ENCODE data around the gene CMTM1. TPM values are rescaled to one million over a fixed set of nuclear protein-coding genes. Genes with fewer than 3 reads are reported as not detected.
A peak's percentile ranks its signal among the peaks of the same experiment; 100 is the strongest.
"Not testable (repeated sequence)": the region's sequence is repeated elsewhere in the genome, so short reads cannot be mapped to it uniquely, and the experiment has no call there.

Gene CMTM1
- total RNA-seq, 2 experiments from 2014 or later, result 10.6 to 13.5 TPM

- H3K27ac Mint-ChIP-seq, result peak overlapping the region; percentile 82
- H3K9me3 Mint-ChIP-seq, result no peaks in the 10 kb centered on the region
- POLR2A ChIA-PET, result interaction anchor here (0.8 to 1.8 kb wide), 5 partner anchors 12 to 259 kb away, joined by 3 to 5 read pairs (median 3); no protein-coding TSS in a partner anchor
- peaks cover 29% of the 10 kb centered on the region for H3K4me1 Mint-ChIP-seq
- ATAC-seq (ENCODE audit: low read depth) (peak; percentile 12), DNase-seq (peak; percentile 88)
- no peaks in the 10 kb centered on the region for H3K27me3 Mint-ChIP-seq
- H3K4me3 Mint-ChIP-seq, result peak overlapping the region; percentile 49
- H3K36me3 Mint-ChIP-seq, result peaks cover 11% of the 10 kb centered on the region
Observed at GRCh38 chr16:66608241-66609138, 42.3 kb downstream of the CMTM1 start.

- no peak overlapping the region for H3K27ac Mint-ChIP-seq
- no peak overlapping the region for H3K4me3 Mint-ChIP-seq
- no peaks in the 10 kb centered on the region for H3K9me3 Mint-ChIP-seq
- H3K36me3 Mint-ChIP-seq, result peaks cover 11% of the 10 kb centered on the region
- H3K4me1 Mint-ChIP-seq, result peaks cover 23% of the 10 kb centered on the region
- H3K27me3 Mint-ChIP-seq, result no peaks in the 10 kb centered on the region
- POLR2A ChIA-PET, result interaction anchor here (1.8 kb wide), 2 partner anchors 47 to 258 kb away, joined by 4 to 5 read pairs; no protein-coding TSS in a partner anchor
- DNase-seq (no peak), ATAC-seq (ENCODE audit: low read depth) (no peak)
Observed at GRCh38 chr16:66609139-66609510, 42.9 kb downstream of the CMTM1 start.

GRCh38 chr16:66610111-66610820 is 44.0 kb downstream of the CMTM1 start:
- POLR2A ChIA-PET, result no interaction called here
- Mint-ChIP-seq H3K4me1 (peaks cover 23% of the 10 kb centered on the region), H3K4me3 (no peak overlapping the region), H3K9me3 (no peaks in the 10 kb centered on the region), H3K27me3 (no peaks in the 10 kb centered on the region), H3K27ac (no peak overlapping the region), H3K36me3 (peaks cover 11% of the 10 kb centered on the region)
- ATAC-seq (ENCODE audit: low read depth) (no peak), DNase-seq (no peak)

GRCh38 chr16:66611911-66612310 is 45.7 kb downstream of the CMTM1 start:
- POLR2A ChIA-PET; DNase-seq; H3K36me3 Mint-ChIP-seq; H3K27me3 Mint-ChIP-seq; H3K4me3 Mint-ChIP-seq; ATAC-seq (ENCODE audit: low read depth); H3K9me3 Mint-ChIP-seq; H3K27ac Mint-ChIP-seq: not testable (repeated sequence)
- H3K4me1 Mint-ChIP-seq, result peaks cover 16% of the 10 kb centered on the region

- no peaks in the 10 kb centered on the region for H3K9me3 Mint-ChIP-seq
- H3K27me3 Mint-ChIP-seq, result no peaks in the 10 kb centered on the region
- H3K36me3 Mint-ChIP-seq, result peaks cover 9% of the 10 kb centered on the region
- DNase-seq (no peak), ATAC-seq (ENCODE audit: low read depth) (no peak)
- H3K27ac Mint-ChIP-seq, result no peak overlapping the region
- H3K4me1 Mint-ChIP-seq, result peaks cover 11% of the 10 kb centered on the region
- H3K4me3 Mint-ChIP-seq, result no peak overlapping the region
- POLR2A ChIA-PET, result no interaction called here
Observed at GRCh38 chr16:66612422-66612821, 46.2 kb downstream of the CMTM1 start.

GRCh38 chr16:66614161-66614802 is 48.0 kb downstream of the CMTM1 start:
- no peak overlapping the region for H3K27ac Mint-ChIP-seq
- H3K36me3 Mint-ChIP-seq, result peaks cover 9% of the 10 kb centered on the region
- no peaks in the 10 kb centered on the region for H3K4me1 Mint-ChIP-seq
- H3K27me3 Mint-ChIP-seq, result no peaks in the 10 kb centered on the region
- DNase-seq (no peak), ATAC-seq (ENCODE audit: low read depth) (no peak)
- H3K4me3 Mint-ChIP-seq, result no peak overlapping the region
- no peaks in the 10 kb centered on the region for H3K9me3 Mint-ChIP-seq
- POLR2A ChIA-PET, result interaction anchor here (0.7 to 1.5 kb wide), 3 partner anchors 10 to 116 kb away, joined by 3 to 6 read pairs (median 3); partner anchors contain the start of gene CMTM3

GRCh38 chr16:66616169-66616568 is 49.9 kb downstream of the CMTM1 start:
- Mint-ChIP-seq H3K27me3 (no peaks in the 10 kb centered on the region), H3K27ac (no peak overlapping the region), H3K36me3 (peaks cover 2% of the 10 kb centered on the region), H3K4me1 (peaks cover 3% of the 10 kb centered on the region), H3K4me3 (no peak overlapping the region), H3K9me3 (no peaks in the 10 kb centered on the region)
- DNase-seq (no peak), ATAC-seq (ENCODE audit: low read depth) (no peak)
- POLR2A ChIA-PET, result no interaction called here

GRCh38 chr16:66616592-66616991 is 50.4 kb downstream of the CMTM1 start:
- Mint-ChIP-seq H3K36me3 (peaks cover 2% of the 10 kb centered on the region), H3K4me1 (peaks cover 3% of the 10 kb centered on the region), H3K27ac (no peak overlapping the region), H3K4me3 (no peak overlapping the region), H3K9me3 (no peaks in the 10 kb centered on the region), H3K27me3 (no peaks in the 10 kb centered on the region)
- DNase-seq, result no peak
- POLR2A ChIA-PET, result interaction anchor here (0.7 kb wide), 1 partner anchor 26 kb away, joined by 6 read pairs; no protein-coding TSS in a partner anchor
- no peak for ATAC-seq (ENCODE audit: low read depth)

GRCh38 chr16:66617010-66617434 is 50.8 kb downstream of the CMTM1 start:
- no peak for DNase-seq
- H3K4me1 Mint-ChIP-seq, result peaks cover 3% of the 10 kb centered on the region
- no peaks in the 10 kb centered on the region for H3K9me3 Mint-ChIP-seq
- POLR2A ChIA-PET, result interaction anchor here (0.7 kb wide), 1 partner anchor 26 kb away, joined by 6 read pairs; no protein-coding TSS in a partner anchor
- no peak for ATAC-seq (ENCODE audit: low read depth)
- H3K36me3 Mint-ChIP-seq, result peaks cover 2% of the 10 kb centered on the region
- no peaks in the 10 kb centered on the region for H3K27me3 Mint-ChIP-seq
- H3K27ac Mint-ChIP-seq, result no peak overlapping the region
- no peak overlapping the region for H3K4me3 Mint-ChIP-seq

GRCh38 chr16:66617728-66618127 is 51.5 kb downstream of the CMTM1 start:
- H3K9me3 Mint-ChIP-seq, result no peaks in the 10 kb centered on the region
- H3K4me1 Mint-ChIP-seq, result peaks cover 3% of the 10 kb centered on the region
- H3K36me3 Mint-ChIP-seq, result peaks cover 2% of the 10 kb centered on the region
- no peak for DNase-seq
- H3K27me3 Mint-ChIP-seq, result peaks cover 6% of the 10 kb centered on the region
- H3K4me3 Mint-ChIP-seq, result no peak overlapping the region
- peak; percentile 16 for ATAC-seq (ENCODE audit: low read depth)
- H3K27ac Mint-ChIP-seq, result no peak overlapping the region
- POLR2A ChIA-PET, result no interaction called here

GRCh38 chr16:66618588-66619375 is 52.5 kb downstream of the CMTM1 start:
- POLR2A ChIA-PET, result no interaction called here
- H3K27ac Mint-ChIP-seq, result no peak overlapping the region
- H3K4me3 Mint-ChIP-seq, result no peak overlapping the region
- ATAC-seq (ENCODE audit: low read depth) (no peak), DNase-seq (no peak)
- H3K4me1 Mint-ChIP-seq, result peaks cover 3% of the 10 kb centered on the region
- no peaks in the 10 kb centered on the region for H3K9me3 Mint-ChIP-seq
- H3K27me3 Mint-ChIP-seq, result peaks cover 7% of the 10 kb centered on the region
- no peaks in the 10 kb centered on the region for H3K36me3 Mint-ChIP-seq

- Mint-ChIP-seq H3K36me3 (no peaks in the 10 kb centered on the region), H3K27ac (no peak overlapping the region), H3K4me1 (peaks cover 3% of the 10 kb centered on the region), H3K27me3 (peaks cover 7% of the 10 kb centered on the region), H3K9me3 (no peaks in the 10 kb centered on the region), H3K4me3 (no peak overlapping the region)
- POLR2A ChIA-PET, result no interaction called here
- ATAC-seq (ENCODE audit: low read depth), result no peak
- no peak for DNase-seq
Observed at GRCh38 chr16:66619534-66620428, 53.5 kb downstream of the CMTM1 start.
